SKM-1 treated with dmso at 0.1 percent for 144 hours (cell line): ENCODE data around the gene TOMM5.

Source experiments
- DNase-seq: peaks from one replicate; lab custom pipeline; 2025; ENCODE audit not compliant: unreplicated experiment; lab: John Stamatoyannopoulos, UW

Gene TOMM5

GRCh38 chr9:37592108-37592951 lies at the start of gene TOMM5:
TSS of gene TOMM5 (minus strand) at chr9:37592597. CDS start at chr9:37592532, 65 bp downstream.
- DNase-seq = peak; percentile 82

- DNase-seq = no peak
Observed at GRCh38 chr9:37641331-37641730, 48.9 kb upstream of the TOMM5 start.

- no peak for DNase-seq
Observed at GRCh38 chr9:37640246-37640645, 47.8 kb upstream of the TOMM5 start.

DNA sequence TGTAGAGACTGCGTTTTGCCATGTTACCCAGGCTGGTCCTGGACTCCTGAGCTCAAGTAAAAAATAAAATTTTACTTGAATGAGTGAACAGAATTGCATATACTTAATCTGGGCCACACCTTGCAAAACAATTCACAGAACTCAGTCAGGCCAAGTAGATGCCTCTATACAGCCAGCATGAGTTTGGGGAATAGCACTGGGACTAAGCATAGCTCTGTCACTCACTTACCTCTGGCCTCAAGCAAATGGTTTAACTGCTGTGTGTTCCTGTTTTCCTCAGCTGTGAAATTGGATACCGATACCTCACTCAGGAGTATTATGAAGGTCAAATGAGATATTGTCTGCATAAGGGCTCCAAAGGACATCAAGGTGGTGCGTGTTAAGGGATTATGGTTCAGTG lies 47.4 kb upstream of the TOMM5 start:
- DNase-seq = no peak

GRCh38 chr9:37639109-37639762 lies 46.8 kb upstream of the TOMM5 start:
- no peak for DNase-seq

GRCh38 chr9:37636511-37637448 lies 44.4 kb upstream of the TOMM5 start:
- no peak for DNase-seq

- no peak for DNase-seq
Observed at GRCh38 chr9:37635808-37636207, 43.4 kb upstream of the TOMM5 start.

DNA sequence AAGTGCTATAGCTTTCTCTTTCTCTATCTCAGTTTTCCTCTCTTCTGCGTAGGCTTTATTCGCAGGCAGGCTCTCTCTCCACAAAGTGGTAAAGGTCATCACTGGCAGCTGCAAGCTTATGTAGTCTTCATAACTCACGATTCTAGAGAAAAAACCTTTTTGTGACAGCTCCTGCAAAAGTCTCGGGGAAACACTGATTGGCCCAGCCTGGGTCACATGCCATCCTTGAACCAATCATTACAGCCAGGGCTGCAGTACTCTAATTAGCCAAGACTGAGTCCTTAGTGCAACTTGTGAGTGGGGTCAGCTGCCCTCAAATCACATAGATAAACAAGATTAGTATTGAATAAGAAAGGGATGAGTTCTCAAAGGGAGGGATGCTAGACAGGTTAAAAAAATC lies 40.1 kb upstream of the TOMM5 start:
- no peak for DNase-seq

DNA sequence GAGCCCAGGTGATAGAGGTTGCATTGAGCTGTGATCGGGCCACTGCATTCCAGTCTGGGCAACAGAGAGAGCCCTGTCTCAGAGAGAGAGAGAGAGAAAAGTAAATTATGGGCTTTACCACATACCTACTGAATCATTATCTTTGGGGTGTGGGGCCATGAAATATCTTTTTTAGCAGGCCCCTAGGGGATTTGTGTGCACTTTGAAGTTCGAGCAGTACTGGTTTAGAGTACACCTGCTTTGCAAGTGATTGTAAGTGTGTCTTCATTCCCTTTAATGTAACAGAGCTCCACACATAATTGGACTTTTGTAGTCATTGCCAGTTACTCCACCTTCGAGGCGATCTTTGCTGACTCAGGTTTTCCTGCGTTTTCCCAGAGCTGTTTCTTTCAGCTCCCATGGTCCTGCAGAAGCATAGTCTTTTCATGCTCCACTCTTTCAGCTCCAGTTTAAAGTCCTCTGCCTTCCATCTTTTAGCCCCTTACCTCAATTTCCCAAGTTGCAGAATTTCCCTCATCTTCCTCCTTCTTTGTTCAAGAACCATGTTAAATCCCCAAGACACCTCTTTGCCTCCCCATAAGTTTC lies 34.4 kb upstream of the TOMM5 start:
- DNase-seq = no peak

GRCh38 chr9:37625758-37626147 lies 33.4 kb upstream of the TOMM5 start:
- DNase-seq = no peak

DNA sequence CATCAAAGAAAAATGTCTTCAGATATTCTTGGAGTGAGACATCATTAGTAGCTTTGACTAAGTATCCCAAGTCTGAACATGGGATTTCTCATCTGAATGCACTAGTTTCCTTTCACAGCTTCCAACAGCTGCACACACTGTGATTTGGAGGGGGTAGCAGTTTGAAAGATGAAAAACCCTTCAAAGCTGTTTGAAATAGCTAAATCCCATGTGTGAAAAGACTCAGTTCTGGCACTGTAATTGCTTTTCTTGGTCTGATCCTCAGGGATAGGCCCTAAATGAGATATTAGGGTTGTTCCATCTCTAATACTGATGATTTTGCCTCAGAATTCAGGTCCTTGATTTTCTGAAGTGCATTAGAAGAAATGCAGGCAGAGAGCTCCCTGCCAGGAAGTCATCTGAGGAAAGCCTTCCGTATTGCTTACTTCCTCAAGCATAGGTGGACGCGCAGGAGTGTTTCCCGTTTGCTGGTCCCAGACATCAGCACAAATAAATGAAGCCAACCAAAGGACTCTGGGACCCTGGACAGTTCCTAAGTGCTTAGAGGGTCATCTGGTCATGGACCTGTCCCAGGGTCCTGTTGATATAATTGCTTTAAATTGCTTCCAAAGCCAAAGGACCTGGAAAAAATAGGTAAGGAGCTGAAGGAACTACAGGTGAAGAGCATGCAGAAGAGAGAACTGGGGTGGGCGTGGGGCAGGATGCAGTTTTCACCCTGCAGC lies 32.8 kb upstream of the TOMM5 start:
- no peak for DNase-seq

DNA sequence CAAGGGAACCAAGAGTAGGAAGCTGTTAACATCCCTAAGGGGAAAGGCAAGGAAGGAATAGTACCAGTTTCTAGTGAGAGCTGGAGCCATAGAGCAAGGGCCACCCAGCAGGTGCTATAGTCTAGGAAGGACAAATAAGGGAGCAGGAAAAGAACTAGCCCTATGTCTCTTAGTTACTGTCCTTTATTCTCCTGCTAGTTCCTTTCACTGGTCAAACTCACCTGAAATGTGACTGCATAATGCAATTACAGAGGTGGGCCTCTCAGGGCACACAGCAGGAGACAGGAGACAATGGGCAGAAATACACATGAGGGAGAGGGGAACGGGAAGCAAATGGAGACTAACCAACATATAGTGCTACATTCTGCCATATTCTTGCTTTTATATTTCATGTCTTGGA lies 31.7 kb upstream of the TOMM5 start:
- no peak for DNase-seq

DNA sequence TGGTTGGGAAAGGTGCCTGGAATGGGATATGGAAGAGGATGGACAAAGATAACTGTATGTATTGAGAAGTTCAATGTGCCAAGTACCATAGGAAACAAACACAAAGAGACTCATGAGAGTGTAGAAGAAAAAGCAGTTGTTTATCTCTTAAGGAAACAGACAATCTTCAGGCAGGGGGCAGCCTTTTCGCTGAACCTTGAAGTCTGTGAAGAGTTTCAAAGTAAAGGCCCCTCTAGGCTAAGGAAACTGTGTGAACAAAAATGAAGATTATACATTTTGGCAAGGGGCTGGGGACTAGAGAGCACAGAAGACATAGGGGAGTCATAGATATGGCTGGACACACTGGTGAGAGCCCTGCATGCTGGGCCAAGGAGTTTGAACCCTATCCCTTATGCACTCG lies 30.9 kb upstream of the TOMM5 start:
- no peak for DNase-seq

DNA sequence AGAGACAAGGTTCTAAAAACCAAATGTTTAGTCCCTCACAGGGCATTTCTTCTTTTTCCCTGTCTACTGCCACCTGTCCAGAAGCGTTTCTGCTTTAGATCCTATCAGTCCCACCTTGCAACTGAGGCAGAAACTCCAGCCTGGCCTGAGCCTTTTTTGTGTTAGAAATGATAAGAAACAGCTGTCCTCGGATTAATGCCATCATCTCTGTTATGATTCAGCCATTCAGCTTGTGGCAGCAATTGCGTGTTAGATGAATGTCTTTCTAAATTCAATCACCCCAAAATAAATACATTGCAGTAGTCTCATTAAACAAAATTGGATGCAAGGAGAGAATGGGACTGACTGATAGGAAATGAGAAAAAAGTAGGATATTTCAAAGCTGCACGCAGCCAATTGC lies 30.1 kb upstream of the TOMM5 start:
- DNase-seq = no peak

GRCh38 chr9:37621273-37622121 lies 29.1 kb upstream of the TOMM5 start:
- no peak for DNase-seq

- no peak for DNase-seq
Observed at GRCh38 chr9:37620396-37620795, 28.0 kb upstream of the TOMM5 start.

DNA sequence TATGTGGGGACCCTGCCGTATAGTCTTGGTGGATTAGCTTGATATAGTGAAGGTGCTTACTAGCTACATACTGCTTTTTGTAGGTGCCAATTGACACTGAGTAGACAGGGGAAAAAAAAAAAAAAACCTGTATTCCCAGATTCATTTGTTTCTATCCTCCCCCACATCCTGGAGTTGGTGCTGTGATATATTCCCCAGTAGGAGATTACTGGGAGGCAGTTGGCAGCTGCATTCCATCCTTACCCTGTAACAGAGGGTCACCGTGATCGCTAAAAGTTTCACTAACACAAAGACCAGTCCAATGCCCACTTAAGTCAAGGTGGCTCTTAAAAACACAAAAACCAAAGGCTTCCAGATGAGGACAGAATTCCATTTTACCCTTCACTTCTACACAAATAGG lies 27.4 kb upstream of the TOMM5 start:
- DNase-seq = no peak

DNA sequence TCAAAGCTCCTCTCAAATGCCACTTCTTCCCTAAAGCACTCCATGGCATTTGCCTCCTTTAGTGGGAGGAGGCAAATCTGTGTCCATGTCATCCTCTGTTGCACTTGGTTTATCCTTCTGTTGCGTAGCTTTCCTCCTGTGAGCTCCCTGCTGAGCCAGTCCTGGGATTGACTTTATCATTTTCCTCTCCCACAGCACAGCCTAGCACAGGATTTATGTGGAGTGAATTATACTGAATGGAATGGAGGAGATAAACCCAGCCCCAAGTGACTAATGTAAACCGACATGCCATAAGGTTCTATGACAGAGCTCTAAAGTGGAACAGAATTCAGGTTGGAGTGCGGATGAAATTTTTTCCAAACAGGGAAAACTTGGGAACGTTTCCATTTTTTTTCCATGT lies 26.4 kb upstream of the TOMM5 start:
- DNase-seq = no peak

DNA sequence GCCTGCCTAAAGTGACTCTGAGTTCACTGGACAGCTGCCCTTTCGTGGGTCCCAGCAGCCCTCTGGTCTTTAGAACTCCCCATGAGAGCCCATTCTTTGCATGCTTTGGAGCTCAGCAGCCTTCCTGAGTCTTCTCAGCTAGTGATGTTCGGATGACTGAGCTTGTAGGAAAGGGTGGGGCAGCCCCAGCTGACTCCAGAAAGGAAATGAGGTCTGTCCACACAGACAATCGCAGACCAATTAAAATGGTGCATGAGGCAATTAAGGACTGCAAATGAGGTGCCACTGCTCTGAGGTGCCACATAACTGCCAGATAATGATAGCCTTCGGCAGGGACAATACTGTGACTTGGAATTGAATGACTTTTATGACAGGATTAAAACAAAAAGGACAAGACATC lies 25.4 kb upstream of the TOMM5 start:
- DNase-seq = no peak

- DNase-seq = no peak
Observed at GRCh38 chr9:37617161-37617560, 24.8 kb upstream of the TOMM5 start.
